WTC11 (cell line): Measurements from ENCODE around the gene DCTN5. TPM values are rescaled to one million over a fixed set of nuclear protein-coding genes. Genes with fewer than 3 reads are reported as not detected.

ENCODE experiments used
- ATF3 ChIP-seq: sonication (generic); formaldehyde crosslinking; conservative IDR thresholded peaks from 2 replicates; pipeline ENCODE4 v1.8.1; 2022; ENCODE audit warnings: mild to moderate bottlenecking, missing genetic modification reagents
- CTCF ChIP-seq: fragments of 200-600 bp; IDR thresholded peaks from 2 replicates; pipeline ENCODE4 v1.8.0; 2022; ENCODE audit warnings: antibody characterized with exemption
- ETV6 ChIP-seq: sonication (generic); formaldehyde crosslinking; IDR thresholded peaks from 2 replicates; pipeline ENCODE4 v1.8.1; 2022; ENCODE audit warnings: mild to moderate bottlenecking, missing genetic modification reagents
- GTF2I ChIP-seq: fragments of 250-450 bp; sonication (Bioruptor Pico); conservative IDR thresholded peaks from 2 replicates; pipeline ENCODE4 v1.4.0; 2021; ENCODE audit warnings: mild to moderate bottlenecking
- HMGA2 ChIP-seq: fragments of 250-450 bp; sonication (Bioruptor Pico); IDR thresholded peaks from 2 replicates; pipeline ENCODE4 v1.4.0; 2021; ENCODE audit warnings: mild to moderate bottlenecking, moderate library complexity
- MAX ChIP-seq: sonication (generic); formaldehyde crosslinking; IDR thresholded peaks from 2 replicates; pipeline ENCODE4 v1.8.0; 2022; ENCODE audit warnings: mild to moderate bottlenecking, missing genetic modification reagents
- NFATC4 ChIP-seq: fragments of 250-450 bp; sonication (Bioruptor Pico); IDR thresholded peaks from 2 replicates; pipeline ENCODE4 v1.9.0; 2021; ENCODE audit warnings: mild to moderate bottlenecking
- NFYB ChIP-seq: sonication (generic); formaldehyde crosslinking; conservative IDR thresholded peaks from 2 replicates; pipeline ENCODE4 v1.8.0; 2022; ENCODE audit warnings: low read depth, missing genetic modification reagents
- OVOL2 ChIP-seq: fragments of 250-450 bp; sonication (Bioruptor Pico); IDR thresholded peaks from 2 replicates; pipeline ENCODE4 v1.9.0; 2021; ENCODE audit warnings: mild to moderate bottlenecking, borderline replicate concordance
- SOX15 ChIP-seq: fragments of 250-450 bp; sonication (Bioruptor Pico); IDR thresholded peaks from 2 replicates; pipeline ENCODE4 v1.9.0; 2021; ENCODE audit warnings: mild to moderate bottlenecking
- ZNF138 ChIP-seq: sonication (generic); formaldehyde crosslinking; conservative IDR thresholded peaks from 2 replicates; pipeline ENCODE4 v1.8.1; 2022; ENCODE audit warnings: mild to moderate bottlenecking, moderate library complexity, missing genetic modification reagents
- ZNF263 ChIP-seq: sonication (generic); formaldehyde crosslinking; IDR thresholded peaks from 2 replicates; pipeline ENCODE4 v1.8.1; 2022; ENCODE audit warnings: low read depth, mild to moderate bottlenecking, moderate library complexity, missing genetic modification reagents
- ZNF281 ChIP-seq: sonication (generic); formaldehyde crosslinking; IDR thresholded peaks from 2 replicates; pipeline ENCODE4 v1.8.0; 2023; ENCODE audit warnings: mild to moderate bottlenecking, missing genetic modification reagents
- ZNF317 ChIP-seq: sonication (generic); formaldehyde crosslinking; IDR thresholded peaks from 2 replicates; pipeline ENCODE4 v1.8.1; 2023; ENCODE audit warnings: low read depth, mild to moderate bottlenecking, moderate library complexity, missing genetic modification reagents, borderline replicate concordance
- ZNF512 ChIP-seq: sonication (generic); formaldehyde crosslinking; IDR thresholded peaks from 2 replicates; pipeline ENCODE4 v1.8.1; 2022; ENCODE audit warnings: missing genetic modification reagents, borderline replicate concordance
- total RNA-seq: library from RNA; stranded (reverse); gene quantifications from 3 replicates; pipeline ENCODE4 v1.2.3, GENCODE V29; 2021
- TF ChIP-seq, protein P1 (sequence below): sonication (generic); formaldehyde crosslinking; IDR thresholded peaks from 2 replicates; pipeline ENCODE4 v1.8.1; 2022; ENCODE audit warnings: low read depth, mild to moderate bottlenecking, moderate library complexity, missing genetic modification reagents, borderline replicate concordance
- TF ChIP-seq, protein P2 (sequence below): sonication (generic); formaldehyde crosslinking; IDR thresholded peaks from 2 replicates; pipeline ENCODE4 v1.8.1; 2022; ENCODE audit warnings: mild to moderate bottlenecking, moderate library complexity, missing genetic modification reagents
- TF ChIP-seq, protein P3 (sequence below): fragments of 250-450 bp; sonication (Bioruptor Pico); IDR thresholded peaks from 2 replicates; pipeline ENCODE4 v1.9.0; 2021; ENCODE audit warnings: mild to moderate bottlenecking
- TF ChIP-seq, protein P4 (sequence below): sonication (generic); formaldehyde crosslinking; IDR thresholded peaks from 2 replicates; pipeline ENCODE4 v1.8.0; 2023; ENCODE audit warnings: missing genetic modification reagents
- TF ChIP-seq, protein P5 (sequence below): fragments of 250-450 bp; sonication (Bioruptor Pico); IDR thresholded peaks from 2 replicates; pipeline ENCODE4 v1.9.0; 2021; ENCODE audit warnings: mild to moderate bottlenecking
- TF ChIP-seq, protein P6 (sequence below): fragments of 250-450 bp; sonication (Bioruptor Pico); IDR thresholded peaks from 2 replicates; pipeline ENCODE4 v2.1.2; 2022; ENCODE audit warnings: mild to moderate bottlenecking, moderate library complexity
- TF ChIP-seq, protein P7 (sequence below): sonication (generic); formaldehyde crosslinking; IDR thresholded peaks from 2 replicates; pipeline ENCODE4 v1.8.1; 2023; ENCODE audit warnings: mild to moderate bottlenecking, missing genetic modification reagents, moderate library complexity

Gene DCTN5
- total RNA-seq, 1 experiment from 2014 or later: 65.8 TPM

DNA sequence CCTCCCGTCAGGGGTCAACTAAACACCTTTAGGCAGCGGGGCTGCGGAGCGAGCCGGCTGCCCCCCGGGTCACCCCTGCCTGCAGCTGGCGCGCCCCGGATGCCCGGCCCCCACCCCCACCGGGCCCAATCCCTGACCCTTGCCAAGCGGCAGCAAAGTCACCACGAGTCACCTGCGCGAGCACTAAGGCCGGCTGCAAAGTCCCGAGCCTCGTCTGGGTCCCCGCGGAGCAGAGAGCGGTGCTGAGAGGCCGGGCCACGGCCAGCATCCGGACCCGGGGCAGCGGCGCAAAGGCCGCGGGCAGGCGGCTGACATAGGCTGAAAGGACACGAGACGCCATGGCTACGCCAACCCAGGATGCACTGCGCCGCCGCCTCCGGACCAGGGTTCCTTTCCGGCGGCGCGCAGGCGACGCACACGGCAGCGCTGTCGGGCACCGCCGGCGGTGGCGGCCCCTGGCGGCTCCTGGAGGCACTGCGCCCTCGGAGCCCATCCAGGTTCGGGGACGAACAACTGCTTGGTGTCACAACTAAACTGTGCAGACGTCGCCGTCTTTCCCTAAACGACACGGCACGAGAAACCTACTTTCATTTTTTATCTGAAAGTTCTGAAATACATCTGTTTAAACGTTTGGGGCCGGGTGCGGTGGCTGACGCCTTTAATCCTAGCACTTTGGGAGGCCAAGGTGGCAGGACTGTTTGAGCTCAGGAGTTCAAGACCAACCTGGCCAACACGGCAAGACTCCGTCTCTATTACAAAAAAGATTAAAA is 45.1 kb upstream of the DCTN5 start, which contains the start of gene NDUFAB1 (continued):
- TF ChIP-seq, protein P1, sequence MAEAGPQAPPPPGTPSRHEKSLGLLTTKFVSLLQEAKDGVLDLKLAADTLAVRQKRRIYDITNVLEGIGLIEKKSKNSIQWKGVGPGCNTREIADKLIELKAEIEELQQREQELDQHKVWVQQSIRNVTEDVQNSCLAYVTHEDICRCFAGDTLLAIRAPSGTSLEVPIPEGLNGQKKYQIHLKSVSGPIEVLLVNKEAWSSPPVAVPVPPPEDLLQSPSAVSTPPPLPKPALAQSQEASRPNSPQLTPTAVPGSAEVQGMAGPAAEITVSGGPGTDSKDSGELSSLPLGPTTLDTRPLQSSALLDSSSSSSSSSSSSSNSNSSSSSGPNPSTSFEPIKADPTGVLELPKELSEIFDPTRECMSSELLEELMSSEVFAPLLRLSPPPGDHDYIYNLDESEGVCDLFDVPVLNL: no peak
- TF ChIP-seq, protein P2, sequence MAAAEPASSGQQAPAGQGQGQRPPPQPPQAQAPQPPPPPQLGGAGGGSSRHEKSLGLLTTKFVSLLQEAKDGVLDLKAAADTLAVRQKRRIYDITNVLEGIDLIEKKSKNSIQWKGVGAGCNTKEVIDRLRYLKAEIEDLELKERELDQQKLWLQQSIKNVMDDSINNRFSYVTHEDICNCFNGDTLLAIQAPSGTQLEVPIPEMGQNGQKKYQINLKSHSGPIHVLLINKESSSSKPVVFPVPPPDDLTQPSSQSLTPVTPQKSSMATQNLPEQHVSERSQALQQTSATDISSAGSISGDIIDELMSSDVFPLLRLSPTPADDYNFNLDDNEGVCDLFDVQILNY (CRISPR knock-in tag): peak; percentile 80
- TF ChIP-seq ETV6 (CRISPR knock-in tag): peak; percentile 25; the same call in 1 of the 2 replicates
- no peak for TF ChIP-seq ZNF317
- TF ChIP-seq ZNF512 (CRISPR knock-in tag): no peak
- no peak for TF ChIP-seq NFYB
- TF ChIP-seq ATF3 (CRISPR knock-in tag): no peak
- TF ChIP-seq, protein P3, sequence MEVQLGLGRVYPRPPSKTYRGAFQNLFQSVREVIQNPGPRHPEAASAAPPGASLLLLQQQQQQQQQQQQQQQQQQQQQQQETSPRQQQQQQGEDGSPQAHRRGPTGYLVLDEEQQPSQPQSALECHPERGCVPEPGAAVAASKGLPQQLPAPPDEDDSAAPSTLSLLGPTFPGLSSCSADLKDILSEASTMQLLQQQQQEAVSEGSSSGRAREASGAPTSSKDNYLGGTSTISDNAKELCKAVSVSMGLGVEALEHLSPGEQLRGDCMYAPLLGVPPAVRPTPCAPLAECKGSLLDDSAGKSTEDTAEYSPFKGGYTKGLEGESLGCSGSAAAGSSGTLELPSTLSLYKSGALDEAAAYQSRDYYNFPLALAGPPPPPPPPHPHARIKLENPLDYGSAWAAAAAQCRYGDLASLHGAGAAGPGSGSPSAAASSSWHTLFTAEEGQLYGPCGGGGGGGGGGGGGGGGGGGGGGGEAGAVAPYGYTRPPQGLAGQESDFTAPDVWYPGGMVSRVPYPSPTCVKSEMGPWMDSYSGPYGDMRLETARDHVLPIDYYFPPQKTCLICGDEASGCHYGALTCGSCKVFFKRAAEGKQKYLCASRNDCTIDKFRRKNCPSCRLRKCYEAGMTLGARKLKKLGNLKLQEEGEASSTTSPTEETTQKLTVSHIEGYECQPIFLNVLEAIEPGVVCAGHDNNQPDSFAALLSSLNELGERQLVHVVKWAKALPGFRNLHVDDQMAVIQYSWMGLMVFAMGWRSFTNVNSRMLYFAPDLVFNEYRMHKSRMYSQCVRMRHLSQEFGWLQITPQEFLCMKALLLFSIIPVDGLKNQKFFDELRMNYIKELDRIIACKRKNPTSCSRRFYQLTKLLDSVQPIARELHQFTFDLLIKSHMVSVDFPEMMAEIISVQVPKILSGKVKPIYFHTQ: no peak
- TF ChIP-seq, protein P4, sequence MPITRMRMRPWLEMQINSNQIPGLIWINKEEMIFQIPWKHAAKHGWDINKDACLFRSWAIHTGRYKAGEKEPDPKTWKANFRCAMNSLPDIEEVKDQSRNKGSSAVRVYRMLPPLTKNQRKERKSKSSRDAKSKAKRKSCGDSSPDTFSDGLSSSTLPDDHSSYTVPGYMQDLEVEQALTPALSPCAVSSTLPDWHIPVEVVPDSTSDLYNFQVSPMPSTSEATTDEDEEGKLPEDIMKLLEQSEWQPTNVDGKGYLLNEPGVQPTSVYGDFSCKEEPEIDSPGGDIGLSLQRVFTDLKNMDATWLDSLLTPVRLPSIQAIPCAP (CRISPR knock-in tag): 0 out of 2 replicates have a peak, but pooled peaks have one; percentile 13
- TF ChIP-seq GTF2I: no peak
- TF ChIP-seq, protein P5, sequence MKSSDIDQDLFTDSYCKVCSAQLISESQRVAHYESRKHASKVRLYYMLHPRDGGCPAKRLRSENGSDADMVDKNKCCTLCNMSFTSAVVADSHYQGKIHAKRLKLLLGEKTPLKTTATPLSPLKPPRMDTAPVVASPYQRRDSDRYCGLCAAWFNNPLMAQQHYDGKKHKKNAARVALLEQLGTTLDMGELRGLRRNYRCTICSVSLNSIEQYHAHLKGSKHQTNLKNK: no peak
- TF ChIP-seq, protein P6, sequence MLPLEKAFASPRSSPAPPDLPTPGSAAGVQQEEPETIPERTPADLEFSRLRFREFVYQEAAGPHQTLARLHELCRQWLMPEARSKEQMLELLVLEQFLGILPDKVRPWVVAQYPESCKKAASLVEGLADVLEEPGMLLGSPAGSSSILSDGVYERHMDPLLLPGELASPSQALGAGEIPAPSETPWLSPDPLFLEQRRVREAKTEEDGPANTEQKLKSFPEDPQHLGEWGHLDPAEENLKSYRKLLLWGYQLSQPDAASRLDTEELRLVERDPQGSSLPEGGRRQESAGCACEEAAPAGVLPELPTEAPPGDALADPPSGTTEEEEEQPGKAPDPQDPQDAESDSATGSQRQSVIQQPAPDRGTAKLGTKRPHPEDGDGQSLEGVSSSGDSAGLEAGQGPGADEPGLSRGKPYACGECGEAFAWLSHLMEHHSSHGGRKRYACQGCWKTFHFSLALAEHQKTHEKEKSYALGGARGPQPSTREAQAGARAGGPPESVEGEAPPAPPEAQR: no peak
- TF ChIP-seq ZNF281 (CRISPR knock-in tag): 0 out of 2 replicates have a peak, but pooled peaks have one; percentile 25
- TF ChIP-seq HMGA2 (CRISPR knock-in tag): no peak
- TF ChIP-seq NFATC4 (CRISPR knock-in tag): no peak
- TF ChIP-seq OVOL2: no peak
- TF ChIP-seq MAX (CRISPR knock-in tag): peak; percentile 82
- TF ChIP-seq CTCF: peak; percentile 97
- no peak for TF ChIP-seq ZNF263 (CRISPR knock-in tag)
- no peak for TF ChIP-seq ZNF138 (CRISPR knock-in tag)
- no peak for TF ChIP-seq SOX15 (CRISPR knock-in tag)
- TF ChIP-seq, protein P7, sequence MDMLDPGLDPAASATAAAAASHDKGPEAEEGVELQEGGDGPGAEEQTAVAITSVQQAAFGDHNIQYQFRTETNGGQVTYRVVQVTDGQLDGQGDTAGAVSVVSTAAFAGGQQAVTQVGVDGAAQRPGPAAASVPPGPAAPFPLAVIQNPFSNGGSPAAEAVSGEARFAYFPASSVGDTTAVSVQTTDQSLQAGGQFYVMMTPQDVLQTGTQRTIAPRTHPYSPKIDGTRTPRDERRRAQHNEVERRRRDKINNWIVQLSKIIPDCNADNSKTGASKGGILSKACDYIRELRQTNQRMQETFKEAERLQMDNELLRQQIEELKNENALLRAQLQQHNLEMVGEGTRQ (CRISPR knock-in tag): 0 out of 2 replicates have a peak, but pooled peaks have one; percentile 17
